IMR-90 (cell line): ENCODE measurements around the gene NXPH1. TPM values are rescaled to one million over a fixed set of nuclear protein-coding genes. Genes with fewer than 3 reads are reported as not detected.

Experiments used
- ATAC-seq: fragments of 200-7000 bp; cut with Tn5 transposase; 2 replicates; pipeline ENCODE4 v1.9.1; 2020; ENCODE audit warnings: low read depth, mild to moderate bottlenecking, moderate library complexity
- BruUV-seq: library from RNA; stranded (reverse); fragments of 400-500 nt; replicated peaks from 2 replicates; lab custom pipeline; 2021; lab: Mats Ljungman, UMichigan
- CTCF ChIA-PET: fragments of 300-600 bp; formaldehyde crosslinking; extraction: SDS; loops from one replicate; lab custom pipeline; 2021; ENCODE audit warnings: antibody characterized with exemption; lab: Yijun Ruan, JAX
- POLR2A ChIA-PET: fragments of 300-600 bp; sonication (Branson Sonifier 250); formaldehyde crosslinking; loops from one replicate; lab custom pipeline; 2022; ENCODE audit warnings: antibody characterized with exemption; ENCODE audit not compliant: unreplicated experiment; lab: Charles Lee
- DNase-seq: peaks from one replicate; pipeline ENCODE4 v3.0.0; 2013
- H2AFZ ChIP-seq: replicated peaks from 2 replicates; pipeline ENCODE3; 2013; ENCODE audit warnings: low read length, mild to moderate bottlenecking; ENCODE audit not compliant: poor library complexity
- H2AK5ac ChIP-seq: 2 replicates; pipeline ENCODE4 v1.6.1; 2013; ENCODE audit warnings: low read depth, low read length, inconsistent platforms
- H2AK9ac ChIP-seq: replicated peaks from 2 replicates; pipeline ENCODE3; 2013; ENCODE audit warnings: mild to moderate bottlenecking, low read depth, low read length, moderate library complexity; ENCODE audit not compliant: poor library complexity
- H2BK120ac ChIP-seq: 2 replicates; pipeline ENCODE4 v1.6.1; 2013; ENCODE audit warnings: low read depth, low read length, inconsistent platforms
- H2BK15ac ChIP-seq: 3 replicates; pipeline ENCODE4 v1.6.1; 2013; ENCODE audit warnings: low read depth, low read length, inconsistent platforms
- H2BK20ac ChIP-seq: 2 replicates; pipeline ENCODE4 v1.6.1; 2013; ENCODE audit warnings: low read depth, mild to moderate bottlenecking, inconsistent platforms, low read length, moderate library complexity
- H2BK5ac ChIP-seq: 2 replicates; pipeline ENCODE4 v1.6.1; 2013; ENCODE audit warnings: mild to moderate bottlenecking, low read depth, low read length, inconsistent platforms; ENCODE audit not compliant: poor library complexity, severe bottlenecking
- H3K14ac ChIP-seq: replicated peaks from 2 replicates; pipeline ENCODE4 v1.6.1; 2013; ENCODE audit warnings: low read depth, low read length, inconsistent platforms
- H3K18ac ChIP-seq: 2 replicates; pipeline ENCODE4 v1.6.1; 2013; ENCODE audit warnings: low read depth, low read length, control low read depth
- H3K23ac ChIP-seq: 2 replicates; pipeline ENCODE4 v1.6.1; 2013; ENCODE audit warnings: low read depth, low read length, inconsistent platforms
- H3K27ac ChIP-seq: 2 replicates; pipeline ENCODE4 v1.5.1; 2013; ENCODE audit warnings: mild to moderate bottlenecking, control low read depth, low read length; ENCODE audit not compliant: insufficient read depth
- H3K27me3 ChIP-seq: 2 replicates; pipeline ENCODE4 v1.6.1; 2013; ENCODE audit warnings: low read length; ENCODE audit not compliant: control insufficient read depth, insufficient read depth
- H3K36me3 ChIP-seq: 2 replicates; pipeline ENCODE4 v1.6.1; 2013; ENCODE audit warnings: low read length, mixed read lengths; ENCODE audit not compliant: control insufficient read depth, insufficient read depth
- H3K4ac ChIP-seq: 2 replicates; pipeline ENCODE4 v1.6.1; 2013; ENCODE audit warnings: low read depth, low read length, inconsistent platforms
- H3K4me1 ChIP-seq: 2 replicates; pipeline ENCODE4 v1.6.1; 2013; ENCODE audit warnings: low read length, mixed read lengths; ENCODE audit not compliant: control insufficient read depth, insufficient read depth
- H3K4me2 ChIP-seq: 2 replicates; pipeline ENCODE4 v1.6.1; 2013; ENCODE audit warnings: low read depth, mild to moderate bottlenecking, control low read depth, low read length, moderate library complexity
- H3K4me3 ChIP-seq: 2 replicates; pipeline ENCODE4 v1.5.1; 2013; ENCODE audit warnings: low read depth, mild to moderate bottlenecking, control low read depth, low read length, moderate library complexity; ENCODE audit not compliant: insufficient read depth
- H3K56ac ChIP-seq: 2 replicates; pipeline ENCODE4 v1.6.1; 2013; ENCODE audit warnings: low read length, inconsistent platforms; ENCODE audit not compliant: insufficient read depth; ENCODE audit errors: extremely low read depth
- H3K79me1 ChIP-seq, 2 experiments: 2 replicates each; pipeline ENCODE4 v1.6.1; 2013; ENCODE audit warnings: low read length in 2 of 2, inconsistent platforms in 1 of 2, low read depth in 1 of 2
- H3K9ac ChIP-seq: 2 replicates; pipeline ENCODE4 v1.6.1; 2013; ENCODE audit warnings: low read depth, low read length, control low read depth
- H3K9me1 ChIP-seq: 2 replicates; pipeline ENCODE4 v1.6.1; 2013; ENCODE audit warnings: low read length, inconsistent platforms; ENCODE audit not compliant: insufficient read depth
- H3K9me3 ChIP-seq: 2 replicates; pipeline ENCODE4 v1.6.1; 2013; ENCODE audit warnings: low read length; ENCODE audit not compliant: control insufficient read depth, insufficient read depth
- H4K20me1 ChIP-seq: 2 replicates; pipeline ENCODE4 v1.6.1; 2013; ENCODE audit warnings: low read length, inconsistent platforms; ENCODE audit not compliant: insufficient read depth
- H4K5ac ChIP-seq: 2 replicates; pipeline ENCODE4 v1.6.1; 2013; ENCODE audit warnings: mild to moderate bottlenecking, low read depth, low read length, control low read depth
- H4K8ac ChIP-seq, 2 experiments: 2 replicates each; pipeline ENCODE4 v1.6.1; 2013; ENCODE audit warnings: low read depth in 2 of 2, low read length in 2 of 2, control low read depth in 1 of 2, inconsistent platforms in 1 of 2
- H4K91ac ChIP-seq: 2 replicates; pipeline ENCODE4 v1.6.1; 2013; ENCODE audit warnings: low read depth, low read length, inconsistent platforms; ENCODE audit not compliant: insufficient read depth
- BHLHE40 ChIP-seq: fragments of 150-350 bp; IDR thresholded peaks from 2 replicates; pipeline ENCODE4 v1.6.1; 2016; ENCODE audit warnings: mild to moderate bottlenecking, low read depth, low read length
- CHD1 ChIP-seq: IDR thresholded peaks from 2 replicates; pipeline ENCODE4 v1.6.1; 2012; ENCODE audit warnings: low read depth, low read length, improper control_type of control experiment
- CTCF ChIP-seq: conservative IDR thresholded peaks from 2 replicates; pipeline ENCODE4 v1.5.1; 2012; ENCODE audit warnings: mild to moderate bottlenecking, low read depth, low read length, improper control_type of control experiment
- ELK1 ChIP-seq: fragments of 150-350 bp; IDR thresholded peaks from 2 replicates; pipeline ENCODE4 v1.6.1; 2016; ENCODE audit warnings: low read depth, mild to moderate bottlenecking, low read length, moderate library complexity, borderline replicate concordance
- FOS ChIP-seq: fragments of 150-350 bp; IDR thresholded peaks from 2 replicates; pipeline ENCODE4 v1.6.1; 2016; ENCODE audit warnings: low read depth, low read length
- POLR2A ChIP-seq: IDR thresholded peaks from 2 replicates; pipeline ENCODE4 v1.6.1; 2012; ENCODE audit warnings: mild to moderate bottlenecking, low read depth, low read length
- RAD21 ChIP-seq: IDR thresholded peaks from 2 replicates; pipeline ENCODE4 v1.6.1; 2012; ENCODE audit warnings: low read length, improper control_type of control experiment
- SMC3 ChIP-seq: fragments of 150-350 bp; IDR thresholded peaks from 2 replicates; pipeline ENCODE4 v1.6.1; 2016; ENCODE audit warnings: low read depth, mild to moderate bottlenecking, antibody characterized with exemption, low read length, moderate library complexity
- USF2 ChIP-seq: fragments of 150-350 bp; IDR thresholded peaks from 2 replicates; pipeline ENCODE4 v1.6.1; 2017; ENCODE audit warnings: mild to moderate bottlenecking, antibody characterized with exemption, low read length, low read depth
- WGBS, 2 experiments: methylation state at CpG; one replicate each; pipeline versions ENCODE4 v1.1.5 to v1.1.7; 2013; ENCODE audit warnings: missing lambda C conversion rate in 2 of 2; ENCODE audit not compliant: insufficient read length in 1 of 2; ENCODE audit errors: extremely low coverage in 2 of 2; 5-methylcytosine and 5-hydroxymethylcytosine counted together
- dilution Hi-C: fragments of 300-500 bp; cut with HindIII; formaldehyde crosslinking; loops from one replicate; pipeline ENCODE4 v1.14.3; 2018; ENCODE audit warnings: low sequenced_read_pairs; ENCODE audit not compliant: unreplicated experiment
- in situ Hi-C: fragments of 300-500 bp; cut with MboI; formaldehyde crosslinking; loops from 3 replicates; pipeline ENCODE4 v1.14.3; 2019; ENCODE audit warnings: low sequenced_read_pairs, inconsistent platforms, mixed read lengths
- intact Hi-C: fragments of 100-400 bp; cut with micrococcal nuclease; formaldehyde crosslinking; loops from 2 replicates; pipeline ENCODE4 v1.10.0; 2022
- polyA plus RNA-seq, 3 experiments: library from polyadenylated mRNA; depleted of rRNA; stranded (reverse); fragments of >200 nt; gene quantifications; 2 replicates each; pipeline ENCODE4 v1.2.3, GENCODE V29; 2012; ENCODE audit warnings: low replicate concordance in 1 of 3
- total RNA-seq: library from RNA; depleted of rRNA; stranded (reverse); fragments of >200 nt; gene quantifications from 2 replicates; pipeline ENCODE4 v1.2.3, GENCODE V29; 2012

NXPH1 gene
- total and polyA plus RNA-seq, 2 of the 4 experiments (the other 2 are of a cell fraction) = not detected

GRCh38 chr7:8668627-8669500 is 235.5 kb downstream of the NXPH1 start:
- no peaks in the 10 kb centered on the region for H3K36me3 ChIP-seq
- no peak overlapping the region for H3K18ac ChIP-seq
- H3K14ac ChIP-seq = no peak overlapping the region
- dilution Hi-C loops (no loop called here), intact Hi-C loops (no loop called here), in situ Hi-C loops (no loop called here)
- H4K20me1 ChIP-seq = no peaks in the 10 kb centered on the region
- H3K56ac ChIP-seq = no peak overlapping the region; the same call in 1 of the 2 replicates
- H3K9me1 ChIP-seq = no peaks in the 10 kb centered on the region
- no peak overlapping the region for H3K4ac ChIP-seq
- H3K4me1 ChIP-seq = no peaks in the 10 kb centered on the region
- H4K5ac ChIP-seq = no peak overlapping the region
- no peak overlapping the region for H2BK20ac ChIP-seq
- ChIA-PET CTCF (no interaction called here), POLR2A (no interaction called here)
- H4K91ac ChIP-seq = no peak overlapping the region
- H2AK5ac ChIP-seq = no peak overlapping the region
- peak overlapping the region; percentile 32 for H2AFZ ChIP-seq
- whole genome bisulfite sequencing, 2 experiments = 20% methylated on average over 2 of the region's 6 CpGs; no CpG with 5 or more reads in 1 of the 2 experiments
- H3K27ac ChIP-seq = no peak overlapping the region
- H3K9ac ChIP-seq = no peak overlapping the region
- no peak overlapping the region for H2BK15ac ChIP-seq
- no peak overlapping the region for H3K4me2 ChIP-seq
- H2AK9ac ChIP-seq = no peak overlapping the region
- no peak overlapping the region for H3K23ac ChIP-seq
- H3K4me3 ChIP-seq = no peak overlapping the region
- no peak overlapping the region for H4K8ac ChIP-seq
- peaks cover 14% of the 10 kb centered on the region for H3K9me3 ChIP-seq
- no peak overlapping the region for H2BK120ac ChIP-seq
- DNase-seq (no peak), ATAC-seq (no peak)
- no peaks in the 10 kb centered on the region for H3K27me3 ChIP-seq
- H3K79me1 ChIP-seq = no peaks in the 10 kb centered on the region
- H2BK5ac ChIP-seq = no peak overlapping the region
- BruUV-seq = no TSS peak
- TF ChIP-seq POLR2A (no peak), ELK1 (no peak), CHD1 (no peak), BHLHE40 (no peak), CTCF (no peak), FOS (no peak), SMC3 (no peak), USF2 (no peak), RAD21 (no peak)
